ENCODE data around the gene RAC3.

RAC3 gene

DNA sequence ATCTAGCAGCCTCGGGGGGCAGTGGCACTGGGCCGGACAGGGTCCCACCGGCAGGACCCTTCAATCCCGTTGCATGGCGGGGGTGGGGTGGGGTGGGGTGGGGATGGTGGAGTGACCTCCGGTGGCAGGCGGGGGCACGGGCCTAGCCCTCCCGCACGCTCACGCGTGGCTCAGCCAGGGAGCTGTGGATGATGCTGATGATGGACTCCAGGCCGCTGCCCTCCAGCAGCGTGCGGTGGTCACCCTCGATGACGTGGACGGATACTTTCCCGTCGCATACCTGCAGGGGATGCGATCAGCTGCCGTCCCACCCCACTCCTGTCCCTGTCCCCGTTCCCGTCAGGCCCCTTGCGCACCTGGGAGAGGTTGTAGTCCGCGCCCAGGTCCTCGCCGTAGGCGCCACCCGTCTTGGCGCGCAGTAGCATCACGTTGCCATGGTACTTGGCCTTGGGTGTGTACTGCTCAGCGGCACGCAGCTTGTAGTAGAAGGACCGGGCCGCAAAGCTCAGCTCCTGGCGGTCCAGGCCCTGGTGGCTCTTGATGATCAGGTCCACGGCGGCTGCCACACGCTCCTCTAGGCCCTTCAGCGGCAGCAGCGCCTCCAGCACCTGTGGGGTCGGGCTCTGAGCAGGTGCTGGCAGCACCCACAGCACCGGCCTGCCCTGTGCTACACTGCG, 47.7 kb downstream of the RAC3 start:
- DNase-seq = no peak

GRCh38 chr17:82080048-82080788, 48.7 kb downstream of the RAC3 start:
- DNase-seq = no peak

GRCh38 chr17:82080789-82081464, 49.4 kb downstream of the RAC3 start:
- DNase-seq = no peak

GRCh38 chr17:82081546-82081945, 50.1 kb downstream of the RAC3 start:
- no peak for DNase-seq

GRCh38 chr17:82081966-82082365, 50.5 kb downstream of the RAC3 start:
- DNase-seq = no peak

GRCh38 chr17:82082456-82082855, 51.0 kb downstream of the RAC3 start:
- no peak for DNase-seq

- DNase-seq = no peak
Observed at GRCh38 chr17:82083009-82083408, 51.5 kb downstream of the RAC3 start.
